Astrocyte (in vitro differentiated cells and primary cell): ENCODE measurements around the gene MXRA8. TPM values are rescaled to one million over a fixed set of nuclear protein-coding genes. Genes with fewer than 3 reads are reported as not detected.
"Not testable (repeated sequence)": the region's sequence is repeated elsewhere in the genome, so short reads cannot be mapped to it uniquely, and the experiment has no call there.

Experiments used
- DNase-seq: peaks from one replicate; pipeline ENCODE4 v3.0.0-alpha.2; 2010; ENCODE audit warnings: low read depth
- FAIRE-seq: peaks from 2 replicates; lab custom pipeline; 2011; peaks lifted over from hg19 to GRCh38; lab: Jason Lieb, UNC
- H2AFZ ChIP-seq: 2 replicates; pipeline ENCODE4 v1.6.0; 2012; ENCODE audit warnings: low read depth, low read length, inconsistent platforms
- H3K27ac ChIP-seq: 2 replicates; pipeline ENCODE4 v1.5.1; 2011; ENCODE audit warnings: low read depth, low read length, inconsistent platforms
- H3K27me3 ChIP-seq: 2 replicates; pipeline ENCODE4 v1.6.0; 2011; ENCODE audit warnings: low read length, inconsistent platforms; ENCODE audit not compliant: insufficient read depth
- H3K36me3 ChIP-seq: 2 replicates; pipeline ENCODE4 v1.5.1; 2011; ENCODE audit warnings: low read length, inconsistent platforms; ENCODE audit not compliant: insufficient read depth
- H3K4me1 ChIP-seq: 2 replicates; pipeline ENCODE4 v1.5.1; 2011; ENCODE audit warnings: low read length, inconsistent platforms; ENCODE audit not compliant: insufficient read depth
- H3K4me2 ChIP-seq: 2 replicates; pipeline ENCODE4 v1.6.0; 2012; ENCODE audit warnings: low read length, inconsistent platforms
- H3K4me3 ChIP-seq: 2 replicates; pipeline ENCODE4 v1.5.1; 2011; ENCODE audit warnings: low read depth, mild to moderate bottlenecking, low read length, inconsistent platforms; ENCODE audit not compliant: insufficient read depth
- H3K79me2 ChIP-seq: 2 replicates; pipeline ENCODE4 v1.6.0; 2012; ENCODE audit warnings: mild to moderate bottlenecking, low read length, inconsistent platforms; ENCODE audit not compliant: insufficient read depth
- H3K9ac ChIP-seq: 2 replicates; pipeline ENCODE4 v1.6.0; 2012; ENCODE audit warnings: mild to moderate bottlenecking, low read length, inconsistent platforms
- H3K9me3 ChIP-seq: 2 replicates; pipeline ENCODE4 v1.5.1; 2012; ENCODE audit warnings: low read depth, mild to moderate bottlenecking, low read length, inconsistent platforms; ENCODE audit not compliant: insufficient read depth
- H4K20me1 ChIP-seq: 2 replicates; pipeline ENCODE4 v1.6.0; 2012; ENCODE audit warnings: low read length, inconsistent platforms; ENCODE audit not compliant: insufficient read depth
- H3K27ac Mint-ChIP-seq: one replicate; pipeline ENCODE4 v1.8.0; 2021; ENCODE audit warnings: mild to moderate bottlenecking, mixed read lengths; ENCODE audit not compliant: unreplicated experiment
- H3K27me3 Mint-ChIP-seq: one replicate; pipeline ENCODE4 v1.8.0; 2021; ENCODE audit warnings: low read depth, mixed read lengths; ENCODE audit not compliant: unreplicated experiment
- H3K36me3 Mint-ChIP-seq: one replicate; pipeline ENCODE4 v1.8.0; 2021; ENCODE audit warnings: low read depth, mixed read lengths; ENCODE audit not compliant: unreplicated experiment
- H3K4me1 Mint-ChIP-seq: one replicate; pipeline ENCODE4 v1.8.0; 2021; ENCODE audit warnings: low read depth, mixed read lengths; ENCODE audit not compliant: unreplicated experiment
- H3K4me3 Mint-ChIP-seq: one replicate; pipeline ENCODE4 v1.8.0; 2021; ENCODE audit warnings: mild to moderate bottlenecking, moderate library complexity, mixed read lengths; ENCODE audit not compliant: unreplicated experiment
- H3K9me3 Mint-ChIP-seq: one replicate; pipeline ENCODE4 v1.8.0; 2021; ENCODE audit warnings: mild to moderate bottlenecking, mixed read lengths; ENCODE audit not compliant: unreplicated experiment
- CTCF ChIP-seq: IDR thresholded peaks from 2 replicates; pipeline ENCODE4 v1.5.1; 2011; ENCODE audit warnings: low read depth, mild to moderate bottlenecking, inconsistent platforms, low read length, moderate library complexity; ENCODE audit not compliant: insufficient read depth
- EZH2 ChIP-seq: IDR thresholded peaks from 2 replicates; pipeline ENCODE4 v1.6.1; 2012; ENCODE audit warnings: mild to moderate bottlenecking, low read length, inconsistent platforms; ENCODE audit not compliant: insufficient read depth
- total RNA-seq: library from RNA; stranded (reverse); gene quantifications from 2 replicates; pipeline ENCODE4 v1.2.1, GENCODE V29; 2021

The MXRA8 gene
- total RNA-seq, 1 donor from 2014 or later = 112 TPM

- H3K36me3 Mint-ChIP-seq = peaks cover 12% of the 10 kb centered on the region
- DNase-seq (no peak), FAIRE-seq (no peak)
- no peak overlapping the region for H3K4me3 ChIP-seq
- H3K27me3 Mint-ChIP-seq = no peaks in the 10 kb centered on the region
- H4K20me1 ChIP-seq = peaks cover 76% of the 10 kb centered on the region
- no peak overlapping the region for H3K9ac ChIP-seq
- TF ChIP-seq EZH2 (no peak), CTCF (no peak)
- H3K36me3 ChIP-seq = peaks cover 9% of the 10 kb centered on the region
- H3K4me1 ChIP-seq = peaks cover 31% of the 10 kb centered on the region
- H3K4me2 ChIP-seq = no peak overlapping the region
- H3K9me3 Mint-ChIP-seq = no peaks in the 10 kb centered on the region
- no peak overlapping the region for H2AFZ ChIP-seq
- H3K9me3 ChIP-seq = no peaks in the 10 kb centered on the region
- peak overlapping the region; percentile 36 for H3K27ac ChIP-seq
- peaks cover 77% of the 10 kb centered on the region for H3K79me2 ChIP-seq
- peak overlapping the region; percentile 47 for H3K27ac Mint-ChIP-seq
- H3K27me3 ChIP-seq = no peaks in the 10 kb centered on the region
- no peak overlapping the region for H3K4me3 Mint-ChIP-seq
- H3K4me1 Mint-ChIP-seq = peaks cover 32% of the 10 kb centered on the region
Observed at GRCh38 chr1:1318777-1319645, 39.3 kb downstream of the MXRA8 start.

DNA sequence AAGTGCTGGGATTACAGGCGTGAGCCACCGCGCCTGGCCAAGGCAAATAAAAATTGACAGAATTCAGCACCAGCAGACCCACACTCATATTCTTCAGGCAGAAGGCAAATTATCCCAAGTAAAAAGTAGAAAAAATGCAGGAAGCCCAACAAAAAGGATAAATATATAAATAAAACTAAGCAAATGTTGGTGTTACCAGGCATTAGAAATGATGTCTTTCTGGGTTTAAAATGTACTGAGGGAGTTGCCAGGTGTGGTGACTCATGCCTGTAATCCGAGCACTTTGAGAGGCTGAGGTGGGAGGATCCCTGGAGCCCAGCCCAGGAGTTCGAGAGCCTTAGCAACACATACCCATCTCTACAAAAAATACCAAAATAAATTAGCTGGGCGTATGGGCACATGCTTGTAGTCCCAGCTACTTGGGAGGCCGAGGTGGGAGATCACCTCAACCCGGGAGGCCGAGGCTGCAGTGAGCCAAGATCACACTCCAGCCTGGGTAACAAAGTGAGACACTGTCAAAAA, 40.2 kb downstream of the MXRA8 start:
- H3K4me3 Mint-ChIP-seq = no peak overlapping the region
- H3K4me1 Mint-ChIP-seq = peaks cover 27% of the 10 kb centered on the region
- peak; percentile 93 for DNase-seq
- peaks cover 14% of the 10 kb centered on the region for H3K36me3 Mint-ChIP-seq
- no peak overlapping the region for H3K4me3 ChIP-seq
- no peak overlapping the region for H3K4me2 ChIP-seq
- peaks cover 27% of the 10 kb centered on the region for H3K4me1 ChIP-seq
- H3K79me2 ChIP-seq = peaks cover 77% of the 10 kb centered on the region
- H3K9me3 ChIP-seq = no peaks in the 10 kb centered on the region
- H3K27me3 Mint-ChIP-seq = no peaks in the 10 kb centered on the region
- peaks cover 13% of the 10 kb centered on the region for H3K36me3 ChIP-seq
- H3K9me3 Mint-ChIP-seq = no peaks in the 10 kb centered on the region
- H2AFZ ChIP-seq = no peak overlapping the region
- H4K20me1 ChIP-seq = peaks cover 79% of the 10 kb centered on the region
- H3K27ac ChIP-seq = peak overlapping the region; percentile 47
- peak overlapping the region; percentile 47 for H3K27ac Mint-ChIP-seq
- TF ChIP-seq CTCF = no peak
- no peak for TF ChIP-seq EZH2
- no peak overlapping the region for H3K9ac ChIP-seq
- no peaks in the 10 kb centered on the region for H3K27me3 ChIP-seq
- FAIRE-seq = peak; percentile 60

DNA sequence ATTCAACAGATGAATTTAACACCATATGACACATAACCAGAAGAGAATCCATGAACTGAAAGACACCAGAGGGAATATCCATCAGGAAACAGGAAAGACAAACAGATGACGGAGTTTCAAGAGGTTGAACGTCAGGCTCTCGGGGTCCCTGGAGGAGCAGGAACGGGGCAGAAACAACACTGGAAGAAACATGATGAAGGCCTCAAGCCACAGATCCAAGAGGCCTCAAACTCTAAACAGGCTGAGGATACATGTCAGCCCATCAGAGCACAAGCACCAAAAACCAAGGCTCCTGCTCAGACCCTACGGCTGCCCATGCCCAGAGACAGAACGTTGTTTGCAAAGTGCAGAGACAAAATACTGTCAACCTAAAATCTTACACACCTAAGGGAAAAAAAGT, 40.9 kb downstream of the MXRA8 start:
- Mint-ChIP-seq H3K27me3 (no peaks in the 10 kb centered on the region), H3K36me3 (peaks cover 14% of the 10 kb centered on the region), H3K4me1 (peaks cover 24% of the 10 kb centered on the region), H3K4me3 (no peak overlapping the region), H3K27ac (no peak overlapping the region), H3K9me3 (no peaks in the 10 kb centered on the region)
- DNase-seq (no peak), FAIRE-seq (no peak)
- Histone ChIP-seq H3K27ac (no peak overlapping the region), H3K4me2 (no peak overlapping the region), H3K9ac (no peak overlapping the region), H3K9me3 (no peaks in the 10 kb centered on the region), H2AFZ (no peak overlapping the region), H3K36me3 (peaks cover 14% of the 10 kb centered on the region), H3K79me2 (peaks cover 77% of the 10 kb centered on the region), H3K27me3 (no peaks in the 10 kb centered on the region), H4K20me1 (peaks cover 81% of the 10 kb centered on the region), H3K4me3 (no peak overlapping the region), H3K4me1 (peaks cover 24% of the 10 kb centered on the region)
- TF ChIP-seq CTCF = no peak
- TF ChIP-seq EZH2 = no peak

DNA sequence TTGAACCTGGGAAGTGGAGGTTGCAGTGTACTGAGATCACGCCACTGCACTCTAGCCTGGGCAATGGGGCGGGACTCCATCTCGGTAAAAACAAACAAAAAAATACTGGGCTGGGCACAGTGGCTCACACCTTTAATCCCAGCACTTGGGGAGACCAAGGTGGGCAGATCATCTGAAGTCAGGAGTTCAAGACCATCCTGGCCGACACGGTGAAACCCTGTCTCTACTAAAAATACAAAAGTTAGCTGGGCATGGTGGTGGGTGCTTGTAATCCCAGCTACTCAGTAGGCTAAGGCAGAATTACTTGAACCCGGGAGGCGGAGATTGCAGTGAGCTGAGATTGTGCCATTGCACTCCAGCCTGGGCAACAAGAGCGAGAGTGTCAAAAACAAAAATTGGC, 42.2 kb downstream of the MXRA8 start:
- not testable (repeated sequence) for FAIRE-seq, H2AFZ ChIP-seq, H3K9me3 Mint-ChIP-seq, H3K4me2 ChIP-seq, H3K27ac ChIP-seq, DNase-seq, H3K4me3 Mint-ChIP-seq, H3K9ac ChIP-seq, H3K27me3 Mint-ChIP-seq, H3K4me3 ChIP-seq, H3K27me3 ChIP-seq, H3K9me3 ChIP-seq
- peaks cover 79% of the 10 kb centered on the region for H4K20me1 ChIP-seq
- Mint-ChIP-seq H3K27ac (peak overlapping the region; percentile 47), H3K36me3 (peaks cover 14% of the 10 kb centered on the region), H3K4me1 (peaks cover 15% of the 10 kb centered on the region)
- H3K4me1 ChIP-seq = peaks cover 19% of the 10 kb centered on the region
- peaks cover 65% of the 10 kb centered on the region for H3K79me2 ChIP-seq
- peaks cover 14% of the 10 kb centered on the region for H3K36me3 ChIP-seq
